NCI-H146 treated with DMSO at 0.1 percent for 48 hours (cell line): Measurements from ENCODE around the gene TNFRSF12A.
"Not testable (repeated sequence)": the region's sequence is repeated elsewhere in the genome, so short reads cannot be mapped to it uniquely, and the experiment has no call there.

ENCODE experiments used
- DNase-seq: peaks from one replicate; lab custom pipeline; 2025; ENCODE audit not compliant: unreplicated experiment; lab: John Stamatoyannopoulos, UW

The TNFRSF12A gene

GRCh38 chr16:3060339-3061127, 40.4 kb downstream of the TNFRSF12A start:
- no peak for DNase-seq

- DNase-seq, result no peak
These were observed 42.4 kb downstream of the TNFRSF12A start for GRCh38 chr16:3062553-3062952.

- no peak for DNase-seq
These were observed 43.6 kb downstream of the TNFRSF12A start for GRCh38 chr16:3063625-3064386.

GRCh38 chr16:3065069-3065741, 45.0 kb downstream of the TNFRSF12A start, which contains the start of gene IL32:
IL32 (plus strand) TSS chr16:3065640; CDS start chr16:3065812, 172 bp downstream.
- DNase-seq, result no peak

- DNase-seq, result no peak
These were observed 45.7 kb downstream of the TNFRSF12A start for GRCh38 chr16:3065742-3066439.

GRCh38 chr16:3066440-3066748, 46.2 kb downstream of the TNFRSF12A start:
- no peak for DNase-seq

GRCh38 chr16:3068487-3068886, 48.3 kb downstream of the TNFRSF12A start:
- no peak for DNase-seq

- DNase-seq, result not testable (repeated sequence)
These were observed 49.0 kb downstream of the TNFRSF12A start for GRCh38 chr16:3069146-3069545.

- DNase-seq, result no peak
These were observed 50.5 kb downstream of the TNFRSF12A start for GRCh38 chr16:3070608-3071111.

GRCh38 chr16:3071655-3072054, 51.5 kb downstream of the TNFRSF12A start:
- DNase-seq, result no peak
